HEK293T (cell line): ENCODE measurements around the gene DDX5.
"Not testable (repeated sequence)": the region's sequence is repeated elsewhere in the genome, so short reads cannot be mapped to it uniquely, and the experiment has no call there.

Source experiments
- BHLHE40 ChIP-seq: fragments of 450-650 bp; IDR thresholded peaks from 2 replicates; pipeline ENCODE4 v1.6.1; 2016; ENCODE audit warnings: mild to moderate bottlenecking, moderate library complexity, borderline replicate concordance
- CTBP1 ChIP-seq: fragments of 450-650 bp; IDR thresholded peaks from 2 replicates; pipeline ENCODE4 v1.6.1; 2016; ENCODE audit warnings: borderline replicate concordance
- ELF4 ChIP-seq: fragments of 450-650 bp; IDR thresholded peaks from 2 replicates; pipeline ENCODE4 v1.6.1; 2017; ENCODE audit warnings: antibody characterized with exemption
- FOXA1 ChIP-seq: fragments of 450-650 bp; IDR thresholded peaks from 2 replicates; pipeline ENCODE4 v1.6.1; 2016; ENCODE audit warnings: mild to moderate bottlenecking
- FOXK2 ChIP-seq: fragments of 450-650 bp; IDR thresholded peaks from 2 replicates; pipeline ENCODE4 v1.6.1; 2016; ENCODE audit warnings: mild to moderate bottlenecking
- FOXM1 ChIP-seq: fragments of 450-650 bp; IDR thresholded peaks from 2 replicates; pipeline ENCODE4 v1.6.1; 2017; ENCODE audit warnings: mild to moderate bottlenecking, borderline replicate concordance
- L3MBTL2 ChIP-seq: fragments of 450-650 bp; conservative IDR thresholded peaks from 2 replicates; pipeline ENCODE4 v1.6.1; 2016; ENCODE audit warnings: mild to moderate bottlenecking
- LEF1 ChIP-seq: fragments of 450-650 bp; IDR thresholded peaks from 2 replicates; pipeline ENCODE4 v1.6.1; 2017; ENCODE audit warnings: mild to moderate bottlenecking, borderline replicate concordance
- SP1 ChIP-seq: fragments of 450-650 bp; IDR thresholded peaks from 2 replicates; pipeline ENCODE4 v1.6.1; 2017
- TARDBP ChIP-seq: fragments of 450-650 bp; IDR thresholded peaks from 2 replicates; pipeline ENCODE4 v1.6.1; 2016
- ZNF384 ChIP-seq: fragments of 450-650 bp; IDR thresholded peaks from 2 replicates; pipeline ENCODE4 v1.6.1; 2016
- TF ChIP-seq, protein P1 (sequence below): fragments of 450-650 bp; IDR thresholded peaks from 2 replicates; pipeline ENCODE4 v1.6.1; 2016

DNA sequence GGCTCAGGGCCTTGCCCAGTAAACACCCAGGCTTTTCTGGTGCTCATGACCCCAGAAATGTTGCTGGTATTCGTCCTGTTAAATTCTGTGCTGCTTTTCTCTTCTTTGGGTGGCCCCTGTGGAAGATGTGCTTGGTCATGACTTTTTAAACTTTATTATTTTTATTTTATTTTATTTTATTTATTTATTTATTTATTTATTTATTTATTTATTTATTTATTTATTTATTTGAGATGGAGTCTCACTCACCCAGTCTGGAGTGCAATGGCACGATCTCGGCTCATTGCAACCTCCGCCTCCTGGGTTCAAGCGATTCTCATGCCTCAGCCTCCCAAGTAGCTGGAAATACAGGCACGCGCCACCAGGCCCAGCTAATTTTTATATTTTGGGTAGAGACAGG lies 46.3 kb downstream of the DDX5 start:
- TF ChIP-seq, protein P1, sequence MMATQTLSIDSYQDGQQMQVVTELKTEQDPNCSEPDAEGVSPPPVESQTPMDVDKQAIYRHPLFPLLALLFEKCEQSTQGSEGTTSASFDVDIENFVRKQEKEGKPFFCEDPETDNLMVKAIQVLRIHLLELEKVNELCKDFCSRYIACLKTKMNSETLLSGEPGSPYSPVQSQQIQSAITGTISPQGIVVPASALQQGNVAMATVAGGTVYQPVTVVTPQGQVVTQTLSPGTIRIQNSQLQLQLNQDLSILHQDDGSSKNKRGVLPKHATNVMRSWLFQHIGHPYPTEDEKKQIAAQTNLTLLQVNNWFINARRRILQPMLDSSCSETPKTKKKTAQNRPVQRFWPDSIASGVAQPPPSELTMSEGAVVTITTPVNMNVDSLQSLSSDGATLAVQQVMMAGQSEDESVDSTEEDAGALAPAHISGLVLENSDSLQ: not testable (repeated sequence)
- not testable (repeated sequence) for TF ChIP-seq ZNF384, FOXK2, ELF4, SP1, BHLHE40, L3MBTL2, TARDBP, FOXA1, LEF1, FOXM1, CTBP1
